HEK293 (cell line): Measurements from ENCODE around the gene PDE1C.

ENCODE experiments used
- CTCF ChIA-PET: fragments of 350-600 bp; formaldehyde crosslinking; extraction: SDS; loops from one replicate; lab custom pipeline; 2021; ENCODE audit warnings: antibody characterized with exemption; lab: Yijun Ruan, JAX
- POLR2A ChIA-PET: fragments of 300-600 bp; formaldehyde crosslinking; extraction: SDS; loops from one replicate; lab custom pipeline; 2020; ENCODE audit warnings: antibody characterized with exemption, inconsistent platforms; lab: Yijun Ruan, JAX
- H3K27ac ChIP-seq: fragments of 200-500 bp; sonication (Bioruptor generic); 2 replicates; pipeline ENCODE4 v1.5.1; 2014; ENCODE audit warnings: low read depth, low read length, control low read depth, inconsistent platforms; ENCODE audit errors: extremely low read depth
- H3K36me3 ChIP-seq, 2 experiments: fragments of 200-500 bp in 1 of 2; sonication (Bioruptor generic) in 1 of 2; 1 replicate in 1 of 2; 2 replicates in 1 of 2; pipeline ENCODE4 v1.5.1; 2014 to 2017; ENCODE audit warnings: inconsistent platforms in 2 of 2, low read length in 2 of 2; ENCODE audit not compliant: control insufficient read depth in 2 of 2, insufficient read depth in 1 of 2
- H3K4me1 ChIP-seq: fragments of 200-500 bp; sonication (Bioruptor generic); 2 replicates; pipeline ENCODE4 v1.5.1; 2014; ENCODE audit warnings: mild to moderate bottlenecking, low read length, inconsistent platforms; ENCODE audit not compliant: control insufficient read depth, insufficient read depth
- H3K4me3 ChIP-seq: 2 replicates; pipeline ENCODE4 v1.5.1; 2011; ENCODE audit warnings: low read depth, mild to moderate bottlenecking, control low read depth, low read length, moderate library complexity
- H3K9me3 ChIP-seq: fragments of 200-500 bp; sonication (Bioruptor generic); 2 replicates; pipeline ENCODE4 v1.5.1; 2014; ENCODE audit warnings: low read depth, low read length, inconsistent platforms; ENCODE audit not compliant: control insufficient read depth, insufficient read depth
- BCL6B ChIP-seq: fragments of 450-650 bp; formaldehyde crosslinking; IDR thresholded peaks from 2 replicates; pipeline ENCODE4 v1.5.1; 2017; ENCODE audit warnings: missing biosample characterization, missing genetic modification characterization
- REST ChIP-seq: fragments of 450-650 bp; formaldehyde crosslinking; IDR thresholded peaks from 2 replicates; pipeline ENCODE4 v1.5.1; 2016; ENCODE audit warnings: missing biosample characterization, missing genetic modification characterization
- SCRT2 ChIP-seq: fragments of 450-650 bp; formaldehyde crosslinking; IDR thresholded peaks from 2 replicates; pipeline ENCODE4 v1.5.1; 2016; ENCODE audit warnings: missing biosample characterization, missing genetic modification characterization
- ZNF140 ChIP-seq: fragments of 450-650 bp; formaldehyde crosslinking; IDR thresholded peaks from 2 replicates; pipeline ENCODE4 v1.5.1; 2016; ENCODE audit warnings: missing biosample characterization, missing genetic modification characterization
- ZNF175 ChIP-seq: fragments of 450-650 bp; formaldehyde crosslinking; IDR thresholded peaks from 2 replicates; pipeline ENCODE4 v1.5.1; 2016; ENCODE audit warnings: missing biosample characterization, missing genetic modification characterization
- ZNF24 ChIP-seq: fragments of 450-650 bp; formaldehyde crosslinking; IDR thresholded peaks from 2 replicates; pipeline ENCODE4 v1.5.1; 2016; ENCODE audit warnings: missing biosample characterization, missing genetic modification characterization
- ZNF335 ChIP-seq: fragments of 450-650 bp; formaldehyde crosslinking; conservative IDR thresholded peaks from 2 replicates; pipeline ENCODE4 v1.5.1; 2016; ENCODE audit warnings: missing biosample characterization, missing genetic modification characterization
- ZNF48 ChIP-seq: fragments of 450-650 bp; formaldehyde crosslinking; IDR thresholded peaks from 2 replicates; pipeline ENCODE4 v1.5.1; 2016; ENCODE audit warnings: missing biosample characterization, missing genetic modification characterization
- ZNF521 ChIP-seq: fragments of 450-650 bp; formaldehyde crosslinking; IDR thresholded peaks from 2 replicates; pipeline ENCODE4 v1.5.1; 2017; ENCODE audit warnings: missing biosample characterization, mild to moderate bottlenecking, missing genetic modification characterization

Gene PDE1C

GRCh38 chr7:31702354-31702753 is 367.9 kb downstream of the PDE1C start:
- ChIA-PET CTCF (interaction anchor here (0.7 kb wide), 1 partner anchor 8 kb away, joined by 3 read pairs; no protein-coding TSS in a partner anchor), POLR2A (no interaction called here)
- no peak for TF ChIP-seq ZNF521 (tag by site-specific recombination)
- TF ChIP-seq ZNF335: no peak
- TF ChIP-seq ZNF175 (tag by site-specific recombination): no peak
- TF ChIP-seq ZNF24: no peak
- no peak for TF ChIP-seq ZNF48 (tag by site-specific recombination)
- TF ChIP-seq BCL6B: no peak
- no peak for TF ChIP-seq SCRT2
- no peak for TF ChIP-seq ZNF140 (tag by site-specific recombination)
- TF ChIP-seq REST: no peak
- Histone ChIP-seq H3K4me3 (no peak overlapping the region), H3K27ac (no peak overlapping the region), H3K9me3 (no peaks in the 10 kb centered on the region), H3K36me3 (no peaks in the 10 kb centered on the region), H3K4me1 (no peaks in the 10 kb centered on the region)
